Measurements from ENCODE around the gene FGF22. TPM values are rescaled to one million over a fixed set of nuclear protein-coding genes. Genes with fewer than 3 reads are reported as not detected.

Gene FGF22
- total and polyA plus RNA-seq, 2 of the 4 experiments (the other 2 are of a cell fraction) = 0.14 TPM; not detected in 1

GRCh38 chr19:647566-648284 lies 8.0 kb downstream of the FGF22 start:
- Histone ChIP-seq H4K91ac (ENCODE audit: insufficient read depth, low read depth, low read length) (no peak overlapping the region), H2BK15ac (ENCODE audit: low read depth, low read length) (no peak overlapping the region), H2AFZ (replicated peaks; ENCODE audit: low read length, poor library complexity) (no peak overlapping the region), H3K4me1 (ENCODE audit: control insufficient read depth, insufficient read depth, low read length) (no peaks in the 10 kb centered on the region), H3K18ac (ENCODE audit: low read depth, low read length) (no peak overlapping the region), H2BK5ac (ENCODE audit: low read depth, low read length, poor library complexity, severe bottlenecking) (no peak overlapping the region), H4K20me1 (ENCODE audit: insufficient read depth, low read length) (peaks cover 12% of the 10 kb centered on the region), H3K56ac (ENCODE audit: extremely low read depth, insufficient read depth, low read length) (no peak overlapping the region), H4K8ac (ENCODE audit: low read depth in 2 of 2, low read length in 2 of 2) (no peak overlapping the region), H3K4me2 (ENCODE audit: low read depth, low read length) (no peak overlapping the region), H2AK5ac (ENCODE audit: low read depth, low read length) (no peak overlapping the region), H3K79me1 (ENCODE audit: low read depth in 1 of 2, low read length in 2 of 2) (peaks cover 0 to 9% of the 10 kb centered on the region in 2 experiments; a peak in 2 of 4 replicates), H3K9ac (ENCODE audit: low read depth, low read length) (no peak overlapping the region), H3K4ac (ENCODE audit: low read depth, low read length) (no peak overlapping the region), H2AK9ac (replicated peaks; ENCODE audit: low read depth, low read length, poor library complexity) (no peak overlapping the region), H3K9me1 (ENCODE audit: insufficient read depth, low read length) (no peaks in the 10 kb centered on the region), H2BK20ac (ENCODE audit: low read depth, low read length) (no peak overlapping the region), H3K27me3 (ENCODE audit: control insufficient read depth, insufficient read depth, low read length) (no peaks in the 10 kb centered on the region), H2BK120ac (ENCODE audit: low read depth, low read length) (no peak overlapping the region), H3K9me3 (ENCODE audit: control insufficient read depth, insufficient read depth, low read length) (no peaks in the 10 kb centered on the region), H3K23ac (ENCODE audit: low read depth, low read length) (no peak overlapping the region), H3K27ac (ENCODE audit: insufficient read depth, low read length) (no peak overlapping the region), H3K4me3 (ENCODE audit: insufficient read depth, low read depth, low read length) (no peak overlapping the region), H3K36me3 (ENCODE audit: control insufficient read depth, insufficient read depth, low read length) (peaks cover 50% of the 10 kb centered on the region), H4K5ac (ENCODE audit: low read depth, low read length) (no peak overlapping the region), H3K14ac (replicated peaks; ENCODE audit: low read depth, low read length) (no peak overlapping the region)
- ChIA-PET POLR2A (ENCODE audit: unreplicated experiment) (no interaction called here), CTCF (no interaction called here)
- ATAC-seq (ENCODE audit: low read depth) (no peak), DNase-seq (no peak)
- in situ Hi-C loops (cut with MboI; ENCODE audit: low sequenced_read_pairs) (no loop called here), intact Hi-C loops (cut with micrococcal nuclease) (no loop called here), dilution Hi-C loops (cut with HindIII; ENCODE audit: low sequenced_read_pairs, unreplicated experiment) (no loop called here)
- whole genome bisulfite sequencing, 2 experiments (ENCODE audit: extremely low coverage in 2 of 2, insufficient read length in 1 of 2) = 96% methylated on average over 18 of the region's 52 CpGs; no CpG with 5 or more reads in 1 of the 2 experiments
- no peak for TF ChIP-seq MAZ (IDR thresholded peaks at IDR 0.05; ENCODE audit: borderline replicate concordance, low read depth, low read length)
- no peak for TF ChIP-seq USF2 (IDR thresholded peaks at IDR 0.05; ENCODE audit: low read depth, low read length)
- no peak for TF ChIP-seq ELK1 (IDR thresholded peaks at IDR 0.05; ENCODE audit: borderline replicate concordance, low read depth, low read length)
- no peak for TF ChIP-seq MAFK (IDR thresholded peaks at IDR 0.05; ENCODE audit: low read depth, low read length)
- no peak for TF ChIP-seq CTCF (conservative IDR thresholded peaks at IDR 0.05; ENCODE audit: low read depth, low read length)
- no peak for TF ChIP-seq MXI1 (IDR thresholded peaks at IDR 0.05; ENCODE audit: borderline replicate concordance, low read depth, low read length)
- no peak for TF ChIP-seq RFX5 (IDR thresholded peaks at IDR 0.05; ENCODE audit: low read depth, low read length)
- TF ChIP-seq BHLHE40 (IDR thresholded peaks at IDR 0.05; ENCODE audit: low read depth, low read length) = no peak
- TF ChIP-seq NFE2L2 (IDR thresholded peaks at IDR 0.05; ENCODE audit: low read depth, low read length) = no peak
- no TSS peak for BruUV-seq (replicated peaks)

All from IMR-90 (cell line).